MG63 (cell line): ENCODE results near the gene F7. TPM values are rescaled to one million over a fixed set of nuclear protein-coding genes. Genes with fewer than 3 reads are reported as not detected.

Experiments
- DNase-seq: peaks from one replicate; pipeline ENCODE4 v3.0.0-alpha.2; 2020
- H3K27me3 ChIP-seq: fragments of 250-450 bp; sonication (Bioruptor Pico); 2 replicates; pipeline ENCODE4 v1.5.1; 2020; ENCODE audit warnings: mild to moderate bottlenecking, moderate library complexity
- H3K36me3 ChIP-seq: fragments of 250-450 bp; sonication (Bioruptor Pico); 2 replicates; pipeline ENCODE4 v1.5.1; 2020; ENCODE audit warnings: mild to moderate bottlenecking, moderate library complexity
- H3K4me3 ChIP-seq: fragments of 250-450 bp; sonication (Bioruptor Pico); 2 replicates; pipeline ENCODE4 v1.5.1; 2020; ENCODE audit warnings: mild to moderate bottlenecking, moderate library complexity
- H3K9me3 ChIP-seq: fragments of 250-450 bp; sonication (Bioruptor Pico); 2 replicates; pipeline ENCODE4 v1.5.1; 2020; ENCODE audit warnings: mild to moderate bottlenecking, moderate library complexity
- total RNA-seq: library from RNA; depleted of rRNA; stranded (reverse); fragments of >200 nt; shearing (Covaris generic); gene quantifications from 2 replicates; pipeline ENCODE4 v1.2.3, GENCODE V29; 2014; ENCODE audit warnings: low replicate concordance

F7 gene
- total RNA-seq, 1 experiment from 2014 or later, result not detected

DNA sequence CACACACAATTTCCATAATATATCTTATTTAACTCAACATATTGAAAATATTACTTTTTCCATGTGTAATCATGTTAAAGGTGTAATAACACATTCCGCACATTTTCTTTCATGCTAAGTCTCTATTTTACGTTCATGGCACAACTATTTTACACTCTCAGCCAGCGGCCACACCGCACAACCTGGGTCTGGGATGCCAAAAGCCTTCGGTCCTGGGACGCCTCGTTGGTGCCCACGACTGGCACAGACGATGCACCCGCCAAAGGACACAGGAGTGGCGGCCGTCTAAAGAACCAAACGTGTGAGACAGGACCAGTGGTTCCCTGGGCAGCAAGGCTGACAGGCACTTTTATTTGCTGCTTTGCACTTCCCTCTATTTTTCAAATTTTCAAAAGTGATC is 42.8 kb downstream of the F7 start:
- no peaks in the 10 kb centered on the region for H3K27me3 ChIP-seq
- no peak overlapping the region for H3K4me3 ChIP-seq
- no peaks in the 10 kb centered on the region for H3K9me3 ChIP-seq
- DNase-seq, result no peak
- H3K36me3 ChIP-seq, result no peaks in the 10 kb centered on the region

DNA sequence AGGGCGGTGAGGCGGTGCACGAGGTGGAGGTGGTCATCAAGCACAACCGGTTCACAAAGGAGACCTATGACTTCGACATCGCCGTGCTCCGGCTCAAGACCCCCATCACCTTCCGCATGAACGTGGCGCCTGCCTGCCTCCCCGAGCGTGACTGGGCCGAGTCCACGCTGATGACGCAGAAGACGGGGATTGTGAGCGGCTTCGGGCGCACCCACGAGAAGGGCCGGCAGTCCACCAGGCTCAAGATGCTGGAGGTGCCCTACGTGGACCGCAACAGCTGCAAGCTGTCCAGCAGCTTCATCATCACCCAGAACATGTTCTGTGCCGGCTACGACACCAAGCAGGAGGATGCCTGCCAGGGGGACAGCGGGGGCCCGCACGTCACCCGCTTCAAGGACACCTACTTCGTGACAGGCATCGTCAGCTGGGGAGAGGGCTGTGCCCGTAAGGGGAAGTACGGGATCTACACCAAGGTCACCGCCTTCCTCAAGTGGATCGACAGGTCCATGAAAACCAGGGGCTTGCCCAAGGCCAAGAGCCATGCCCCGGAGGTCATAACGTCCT is 43.4 kb downstream of the F7 start:
- Histone ChIP-seq H3K4me3 (no peak overlapping the region), H3K9me3 (no peaks in the 10 kb centered on the region), H3K36me3 (no peaks in the 10 kb centered on the region), H3K27me3 (no peaks in the 10 kb centered on the region)
- no peak for DNase-seq

DNA sequence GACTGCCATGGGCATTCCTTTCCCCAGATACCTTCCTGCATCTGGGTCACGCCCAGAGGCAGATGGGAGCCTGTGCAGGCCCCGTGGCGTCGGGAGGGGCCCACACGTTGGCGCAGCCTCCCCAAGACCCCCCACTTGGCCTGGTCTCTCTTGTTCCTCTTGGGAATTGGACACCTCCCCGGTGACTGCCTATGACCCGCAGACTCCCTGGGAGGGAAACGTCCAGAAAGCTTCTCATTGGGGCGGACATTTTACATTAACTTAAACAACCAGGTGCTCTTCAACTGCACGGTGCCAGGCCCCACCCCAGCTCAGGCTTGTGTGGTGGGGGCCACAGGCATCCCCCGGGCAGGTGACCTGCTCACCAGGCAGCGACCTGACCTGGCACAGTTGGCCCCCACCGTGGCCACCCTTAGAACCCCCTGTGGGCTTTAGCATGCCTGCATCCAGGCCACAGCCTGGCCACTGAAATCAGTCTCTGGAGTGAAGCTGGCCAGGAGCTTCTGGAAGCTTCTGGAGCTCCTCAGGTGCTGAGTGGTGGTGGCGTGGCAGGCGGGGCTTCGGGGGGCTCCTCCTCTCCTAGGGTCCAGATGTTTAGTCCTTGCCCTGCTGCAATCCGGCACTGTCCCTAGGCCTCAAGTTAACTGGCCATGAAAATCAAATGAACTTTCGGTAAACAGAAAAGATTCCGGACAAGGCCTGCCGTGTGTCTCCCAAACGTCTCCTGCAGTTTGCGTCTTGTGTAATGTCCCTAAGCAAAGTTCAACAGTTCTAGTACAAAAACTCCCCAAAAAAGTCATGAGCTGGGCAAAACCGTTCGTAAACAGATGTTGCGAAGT is 44.3 kb downstream of the F7 start:
- H3K36me3 ChIP-seq, result no peaks in the 10 kb centered on the region
- H3K27me3 ChIP-seq, result no peaks in the 10 kb centered on the region
- DNase-seq, result no peak
- H3K4me3 ChIP-seq, result no peak overlapping the region
- no peaks in the 10 kb centered on the region for H3K9me3 ChIP-seq

DNA sequence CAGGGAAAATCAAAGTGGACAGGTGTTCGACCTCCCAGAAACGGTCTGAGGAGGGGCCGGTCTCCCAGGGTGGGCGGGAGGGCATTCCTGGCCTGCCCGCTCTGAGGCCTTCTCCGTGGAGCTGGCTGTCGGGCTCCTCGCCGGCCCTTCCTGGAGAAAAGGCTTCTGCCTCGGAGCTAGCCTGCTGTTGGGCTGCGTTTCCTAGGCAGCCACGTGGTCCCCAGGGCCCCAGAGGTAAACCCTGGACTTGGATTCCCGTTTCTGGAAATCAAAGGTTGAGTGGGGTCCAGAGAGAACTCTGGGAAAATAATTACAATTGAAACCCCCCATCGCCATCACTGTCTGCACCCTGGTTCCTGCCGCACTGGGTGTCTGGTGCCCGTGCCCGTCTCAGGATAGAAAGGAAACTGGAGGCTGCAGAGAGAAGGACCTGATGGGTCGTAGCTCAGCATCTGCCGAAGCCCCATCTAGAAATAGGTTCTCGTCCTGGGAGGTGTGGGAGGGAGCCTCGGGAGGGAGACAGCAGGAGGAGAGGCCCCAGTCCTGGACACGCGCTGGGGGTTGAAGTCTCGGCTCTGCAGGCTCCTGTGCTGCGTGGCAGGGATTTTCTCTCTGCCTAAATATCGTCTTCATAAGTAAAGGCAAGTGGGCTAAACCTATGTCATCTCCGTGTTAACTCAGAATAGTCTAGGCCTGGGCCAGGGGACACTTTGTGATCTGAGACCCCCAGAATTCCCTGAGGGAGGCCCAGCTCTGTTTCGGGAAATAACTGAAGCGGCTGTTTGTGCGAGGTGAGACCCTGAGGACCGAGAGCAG is 45.2 kb downstream of the F7 start:
- H3K9me3 ChIP-seq, result no peaks in the 10 kb centered on the region
- no peak overlapping the region for H3K4me3 ChIP-seq
- H3K27me3 ChIP-seq, result no peaks in the 10 kb centered on the region
- no peak for DNase-seq
- no peaks in the 10 kb centered on the region for H3K36me3 ChIP-seq

DNA sequence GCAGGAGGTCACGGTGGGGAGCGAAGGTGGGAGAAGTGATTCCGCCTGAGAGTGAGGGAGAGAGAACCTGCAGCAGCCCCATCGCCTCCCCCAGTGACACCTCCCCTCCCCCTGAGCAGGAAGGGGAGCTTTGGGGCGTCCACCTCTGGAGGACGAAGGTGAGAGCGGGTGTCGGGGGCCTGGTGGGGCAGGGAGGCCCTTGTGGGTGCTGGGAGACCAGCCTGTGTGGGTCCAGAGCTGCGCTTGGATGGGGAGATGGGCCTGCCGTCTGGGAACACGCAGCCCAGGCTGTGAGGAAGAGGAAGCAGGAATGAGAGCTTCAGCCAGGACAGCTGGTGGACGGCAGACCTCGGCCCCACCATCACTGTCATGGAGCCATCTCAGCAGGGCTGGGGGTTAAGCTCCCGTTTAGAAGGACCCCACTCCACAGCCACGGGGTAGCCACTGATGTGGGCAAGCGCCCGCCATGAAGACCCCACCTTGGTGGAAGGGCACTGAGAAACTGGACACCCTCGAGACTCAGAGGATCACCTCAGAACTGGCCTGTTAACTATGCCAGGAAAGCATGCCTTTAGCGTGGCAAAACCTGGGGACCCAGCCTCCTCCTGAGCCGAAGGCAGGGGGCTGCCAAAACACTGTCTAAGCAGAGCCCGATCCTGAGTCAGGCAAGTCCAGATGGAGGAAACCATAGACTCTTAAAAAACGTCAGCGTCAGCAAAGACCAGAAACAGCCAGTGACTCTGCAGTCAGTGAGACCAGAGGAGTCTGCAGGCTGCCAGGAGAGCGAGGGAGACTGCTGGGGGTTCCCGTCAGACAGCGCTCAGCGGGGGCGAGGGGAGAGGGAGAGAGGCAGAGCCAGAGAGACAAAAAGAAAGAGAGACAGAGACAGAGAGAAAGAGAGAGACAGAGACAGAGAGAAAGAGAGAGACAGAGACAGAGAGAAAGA is 46.4 kb downstream of the F7 start:
- Histone ChIP-seq H3K36me3 (no peaks in the 10 kb centered on the region), H3K9me3 (no peaks in the 10 kb centered on the region), H3K4me3 (no peak overlapping the region), H3K27me3 (no peaks in the 10 kb centered on the region)
- peak; percentile 35 for DNase-seq

DNA sequence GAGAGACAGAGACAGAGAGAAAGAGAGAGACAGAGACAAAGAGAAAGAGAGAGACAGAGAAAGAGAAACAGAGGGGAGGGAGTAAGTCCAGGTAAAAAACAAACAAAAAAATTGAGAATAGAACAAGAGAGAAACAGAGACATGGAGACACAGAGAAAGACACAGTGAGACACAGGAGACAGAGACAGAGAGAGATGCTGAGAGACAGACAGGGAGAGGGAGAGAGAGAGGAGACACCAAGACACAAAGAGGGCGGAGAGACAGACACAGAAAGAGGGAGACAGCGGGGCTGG is 47.0 kb downstream of the F7 start:
- H3K9me3 ChIP-seq, result no peaks in the 10 kb centered on the region
- no peaks in the 10 kb centered on the region for H3K27me3 ChIP-seq
- no peaks in the 10 kb centered on the region for H3K36me3 ChIP-seq
- no peak for DNase-seq
- H3K4me3 ChIP-seq, result no peak overlapping the region

DNA sequence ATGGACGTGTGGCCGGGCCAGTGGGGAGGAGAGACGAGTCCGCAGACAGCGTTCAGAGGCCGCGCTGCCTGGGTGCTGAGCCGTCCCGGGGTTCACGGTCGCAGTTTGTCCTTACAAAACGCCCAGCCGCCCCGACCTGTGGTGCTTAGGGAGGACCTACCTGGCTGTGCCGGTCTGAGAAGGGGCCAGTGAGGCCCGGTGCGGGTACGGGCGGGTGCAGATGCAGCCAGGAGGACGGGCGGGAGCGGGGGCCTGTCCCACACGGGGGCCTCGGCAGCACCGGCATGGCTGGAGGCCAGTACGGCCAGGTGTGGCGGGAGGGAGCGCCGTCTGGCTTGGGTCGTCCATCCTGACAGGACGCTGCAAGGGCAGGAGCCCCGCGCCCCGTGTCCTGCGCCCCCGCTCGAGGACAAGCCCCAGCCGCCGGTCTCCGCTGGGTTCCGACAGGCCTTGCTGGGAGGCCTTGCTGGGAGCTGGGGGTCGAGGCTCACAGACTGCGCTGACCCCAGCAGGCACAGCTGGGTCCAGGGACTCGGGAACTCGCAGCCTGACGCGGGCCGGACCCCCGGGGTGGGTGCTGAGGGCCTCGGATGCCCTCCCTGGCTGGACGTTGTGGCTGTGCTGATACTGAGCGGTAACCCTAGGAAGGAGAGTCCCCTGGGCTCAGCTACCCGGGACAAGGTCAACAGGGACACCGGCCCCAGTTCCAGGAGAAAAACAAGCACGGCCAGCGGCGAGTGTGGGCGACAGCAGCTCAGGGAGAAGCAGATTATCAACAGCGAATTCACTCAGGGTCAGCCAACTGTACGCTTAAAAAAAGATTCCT is 47.6 kb downstream of the F7 start:
- peak; percentile 14 for DNase-seq
- H3K4me3 ChIP-seq, result peak overlapping the region; percentile 27
- H3K9me3 ChIP-seq, result no peaks in the 10 kb centered on the region
- H3K27me3 ChIP-seq, result no peaks in the 10 kb centered on the region
- no peaks in the 10 kb centered on the region for H3K36me3 ChIP-seq

DNA sequence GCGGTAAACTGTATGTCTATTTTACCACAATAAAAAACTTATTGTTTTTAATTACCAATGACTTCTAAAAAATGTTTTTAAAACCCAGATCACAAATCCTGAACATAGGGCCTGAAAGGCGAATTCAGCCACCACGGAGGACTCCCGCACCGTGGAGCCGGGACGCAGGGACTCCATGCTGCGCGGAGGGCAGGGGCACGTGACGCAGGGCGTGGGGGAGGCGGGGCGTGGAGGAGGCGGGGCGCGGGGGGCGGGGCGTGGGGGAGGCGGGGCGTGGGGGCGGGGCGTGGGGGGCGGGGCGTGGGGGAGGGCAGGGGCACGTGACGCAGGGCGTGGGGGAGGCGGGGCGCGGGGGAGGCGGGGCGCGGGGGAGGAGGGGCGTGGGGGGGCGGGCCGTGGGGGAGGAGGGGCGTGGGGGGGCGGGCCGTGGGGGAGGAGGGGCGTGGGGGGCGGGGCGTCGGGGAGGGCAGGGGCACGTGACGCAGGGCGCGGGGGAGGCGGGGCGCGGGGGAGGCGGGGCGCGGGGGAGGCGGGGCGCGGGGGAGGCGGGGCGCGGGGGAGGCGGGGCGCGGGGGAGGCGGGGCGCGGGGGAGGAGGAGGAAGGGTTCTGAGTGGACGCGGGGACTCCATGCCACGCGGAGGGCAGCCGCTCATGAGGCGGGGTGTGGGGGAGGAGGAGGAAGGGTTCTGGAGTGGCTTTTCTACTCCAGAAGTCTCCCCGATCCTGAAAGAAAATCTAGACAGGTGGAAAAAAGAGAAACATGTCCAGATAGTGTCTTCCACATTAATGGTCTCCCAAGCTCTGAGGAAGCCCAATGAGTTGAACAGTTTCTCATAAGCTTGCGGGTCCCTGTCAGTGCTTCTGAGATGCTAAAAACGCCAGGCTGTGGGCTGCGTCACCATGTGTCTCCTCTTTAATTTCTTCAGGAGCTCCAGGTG is 48.5 kb downstream of the F7 start:
- H3K27me3 ChIP-seq, result no peaks in the 10 kb centered on the region
- peak overlapping the region; percentile 37 for H3K4me3 ChIP-seq
- H3K36me3 ChIP-seq, result no peaks in the 10 kb centered on the region
- DNase-seq, result peak; percentile 69
- no peaks in the 10 kb centered on the region for H3K9me3 ChIP-seq

DNA sequence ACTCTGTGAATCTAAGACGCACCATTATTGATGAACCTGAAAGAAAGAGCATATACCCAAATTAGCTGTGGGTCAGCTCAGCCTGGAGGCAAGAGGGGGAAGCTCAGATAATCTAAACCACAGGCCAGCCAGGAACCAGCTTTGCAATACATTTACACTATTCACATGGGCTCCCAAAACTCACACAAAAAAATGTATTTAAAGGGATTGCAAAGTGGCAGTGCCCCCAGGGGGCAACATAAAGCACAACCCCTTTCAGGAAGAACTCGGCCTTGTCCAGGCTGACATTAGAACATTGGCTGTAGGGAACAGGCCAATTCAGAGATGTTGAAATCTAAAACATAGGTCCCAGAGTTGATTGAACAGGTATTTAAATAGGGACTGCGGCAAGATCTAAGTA is 49.6 kb downstream of the F7 start:
- Histone ChIP-seq H3K9me3 (no peaks in the 10 kb centered on the region), H3K27me3 (no peaks in the 10 kb centered on the region), H3K36me3 (no peaks in the 10 kb centered on the region), H3K4me3 (no peak overlapping the region)
- no peak for DNase-seq

DNA sequence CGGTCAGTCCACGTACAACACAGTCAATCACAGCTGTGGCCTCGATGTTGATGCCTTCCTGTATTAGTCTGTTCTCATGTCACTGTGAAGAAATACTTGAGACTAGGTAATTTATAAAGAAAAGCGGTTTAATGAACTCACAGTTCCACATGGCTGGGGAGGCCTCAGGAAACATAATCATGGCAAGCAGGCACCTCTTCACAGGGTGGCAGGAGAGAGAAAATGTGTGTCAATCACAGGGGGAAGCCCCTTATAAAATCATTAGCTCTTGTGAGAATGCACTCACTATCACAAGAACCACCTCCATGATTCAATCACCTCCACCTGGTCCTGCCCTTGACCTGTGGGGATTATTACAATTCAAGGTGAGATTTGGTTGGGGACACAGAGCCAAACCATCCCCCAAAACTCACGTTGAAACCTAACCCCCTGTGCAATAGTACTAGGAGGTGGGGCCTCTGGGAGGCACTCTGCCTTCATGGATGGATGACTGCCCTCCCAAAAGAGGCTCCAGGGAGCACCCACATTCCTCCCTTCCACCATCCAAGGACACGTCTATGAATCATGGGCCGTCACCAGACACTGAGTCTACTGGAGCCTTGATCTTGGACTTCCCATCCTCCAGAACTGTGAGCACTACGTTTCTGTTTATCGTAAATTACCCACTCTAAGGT is 50.5 kb downstream of the F7 start:
- H3K27me3 ChIP-seq, result no peaks in the 10 kb centered on the region
- H3K4me3 ChIP-seq, result no peak overlapping the region
- no peaks in the 10 kb centered on the region for H3K36me3 ChIP-seq
- no peaks in the 10 kb centered on the region for H3K9me3 ChIP-seq
- no peak for DNase-seq

DNA sequence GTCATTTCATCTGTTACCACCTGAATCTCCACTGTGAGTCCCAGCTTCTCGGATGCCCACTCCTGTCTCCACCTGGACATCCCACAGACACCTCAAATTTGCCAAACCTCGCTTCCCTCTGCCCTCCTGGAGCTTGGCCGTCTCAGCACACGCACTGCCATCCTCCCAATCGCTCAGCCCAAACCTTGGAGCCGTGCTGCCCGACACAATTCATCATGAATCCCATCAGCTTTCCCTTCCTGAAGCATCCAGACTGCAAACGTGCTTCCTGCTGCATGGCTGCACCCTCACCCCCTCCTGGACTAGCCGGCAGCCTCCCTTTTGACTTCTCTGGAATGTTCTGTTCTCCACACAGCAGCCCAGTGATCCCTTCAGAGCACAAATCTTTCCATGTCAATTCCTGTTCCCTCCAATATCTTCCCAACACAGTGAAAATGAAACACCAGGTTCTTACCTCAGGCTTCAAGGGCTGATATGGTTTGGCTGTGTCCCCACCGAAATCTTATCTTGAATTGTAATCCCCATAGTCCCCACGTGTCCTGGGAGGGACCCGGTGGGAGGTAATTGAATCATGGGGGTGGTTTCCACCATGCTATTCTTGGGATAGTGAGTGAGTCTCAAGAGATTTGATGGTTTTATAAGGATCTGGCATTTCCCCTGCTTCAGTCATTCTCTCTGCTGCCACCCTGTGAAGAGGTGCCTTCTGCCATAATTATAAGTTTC is 51.8 kb downstream of the F7 start:
- H3K27me3 ChIP-seq, result no peaks in the 10 kb centered on the region
- no peaks in the 10 kb centered on the region for H3K36me3 ChIP-seq
- DNase-seq, result no peak
- no peak overlapping the region for H3K4me3 ChIP-seq
- H3K9me3 ChIP-seq, result no peaks in the 10 kb centered on the region

DNA sequence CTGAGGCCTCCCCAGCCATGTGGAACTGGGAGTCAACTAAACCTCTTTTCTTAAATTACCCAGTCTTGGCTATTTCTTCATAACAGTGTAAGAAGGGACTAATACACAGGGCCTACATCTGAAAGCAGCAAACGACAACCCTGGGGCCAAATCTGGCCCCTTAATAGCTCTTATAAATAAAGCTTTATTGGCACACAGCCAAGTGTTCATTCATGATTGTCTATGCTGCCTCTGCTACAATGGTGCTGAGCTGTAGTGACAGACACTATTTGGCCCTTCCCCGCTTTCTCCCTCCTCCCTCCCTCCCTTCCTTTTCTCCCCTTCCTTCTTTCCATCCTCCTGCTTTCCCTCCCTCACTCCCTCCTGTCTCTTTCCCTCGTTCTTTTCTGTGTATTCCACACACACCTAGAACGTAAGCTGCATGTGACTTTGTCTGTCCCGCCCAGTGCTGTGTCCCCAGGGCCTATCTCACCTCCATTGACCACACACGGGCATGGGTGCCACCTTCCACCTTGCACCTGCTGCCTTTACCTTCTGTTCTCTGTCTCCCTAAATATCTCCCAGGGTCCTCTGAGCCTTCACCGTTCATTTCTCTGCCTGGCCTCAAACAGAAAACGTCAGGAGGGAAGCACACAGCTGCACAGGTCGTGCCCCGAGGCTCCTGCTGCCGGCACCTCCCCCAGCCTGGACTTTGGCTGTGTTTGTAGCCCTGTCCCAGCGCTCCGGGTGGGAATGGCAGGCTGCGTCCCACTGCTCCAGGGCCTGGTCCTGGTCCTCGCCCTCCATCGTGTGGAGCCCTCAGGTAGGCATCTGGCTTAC is 52.5 kb downstream of the F7 start, which contains the start of gene PROZ:
Gene PROZ (plus strand): TSS at position 720 of the 819 bp plus-strand sequence. CDS start 13 bp downstream, at position 733.
- no peak for DNase-seq
- Histone ChIP-seq H3K9me3 (no peaks in the 10 kb centered on the region), H3K27me3 (peaks cover 4% of the 10 kb centered on the region), H3K36me3 (no peaks in the 10 kb centered on the region), H3K4me3 (no peak within 1 kb of the TSS)

DNA sequence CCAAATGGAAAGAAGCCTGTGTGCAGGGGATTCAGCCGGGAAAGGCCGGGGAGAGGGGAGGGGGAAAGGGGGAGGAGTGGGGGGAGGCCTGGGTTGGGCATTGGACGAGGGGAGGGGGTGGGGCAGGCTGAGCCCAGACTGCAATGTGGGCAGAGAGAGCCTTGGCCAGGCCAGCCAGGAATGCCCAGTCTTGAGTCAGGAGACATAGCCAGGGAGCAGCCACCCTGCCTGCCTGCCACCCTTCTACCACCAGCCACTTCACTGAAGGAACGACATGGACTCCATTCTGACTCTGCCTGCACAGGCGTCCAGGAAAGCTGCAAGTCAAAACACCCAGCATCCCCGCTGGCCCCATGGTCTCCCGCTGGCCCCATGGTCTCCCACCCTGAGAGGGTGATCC is 53.4 kb downstream of the F7 start:
- H3K9me3 ChIP-seq, result no peaks in the 10 kb centered on the region
- no peak for DNase-seq
- no peaks in the 10 kb centered on the region for H3K36me3 ChIP-seq

More for the DNA sequence above, 53.4 kb downstream of the F7 start:
- Histone ChIP-seq H3K27me3 (peaks cover 9% of the 10 kb centered on the region), H3K4me3 (no peak overlapping the region)
